ENCODE measurements around the gene LRRC17. TPM values are rescaled to one million over a fixed set of nuclear protein-coding genes. Genes with fewer than 3 reads are reported as not detected.
A peak's percentile ranks its signal among the peaks of the same experiment; 100 is the strongest.

The LRRC17 gene
- total and polyA plus RNA-seq, 9 of the 15 experiments (the other 6 are each of a cell fraction or from before 2014, with no cell fraction given): 0.03 to 0.18 (median 0.12) TPM; not detected in 5

GRCh38 chr7:102973096-102973802 is 60.4 kb downstream of the LRRC17 start (continued):
- no peak for TF ChIP-seq MTF1 (CRISPR knock-in tag; IDR thresholded peaks at IDR 0.05; ENCODE audit: borderline replicate concordance)
- no peak for TF ChIP-seq MYNN (IDR thresholded peaks at IDR 0.05)
- no peak for TF ChIP-seq MYNN (CRISPR knock-in tag; IDR thresholded peaks at IDR 0.05)
- TF ChIP-seq NCOA1 (IDR thresholded peaks at IDR 0.05; ENCODE audit: low read depth): peak; percentile 76
- TF ChIP-seq ZFP30 (CRISPR knock-in tag; IDR thresholded peaks at IDR 0.05; ENCODE audit: borderline replicate concordance): no peak
- TF ChIP-seq CUX1 (CRISPR knock-in tag; IDR thresholded peaks at IDR 0.05): 0 out of 2 replicates have a peak, but pooled peaks have one; percentile 64
- TF ChIP-seq HDAC1 (IDR thresholded peaks at IDR 0.05): peak in 1 of 2 experiments; percentile 81; a peak in 2 of 4 replicates
- TF ChIP-seq THRA (IDR thresholded peaks at IDR 0.05): no peak
- peak; percentile 93 for TF ChIP-seq ZNF175 (CRISPR knock-in tag; IDR thresholded peaks at IDR 0.05; ENCODE audit: low read depth)
- TF ChIP-seq MEF2A (IDR thresholded peaks at IDR 0.05; ENCODE audit: control insufficient read depth, low read depth, low read length): 0 out of 2 replicates have a peak, but pooled peaks have one; percentile 13
- TF ChIP-seq ZNF24 (IDR thresholded peaks at IDR 0.05): peak; percentile 71
- peak; percentile 99 for TF ChIP-seq MAFG (tag; conservative IDR thresholded peaks at IDR 0.05)
- TF ChIP-seq TSC22D4 (tag; IDR thresholded peaks at IDR 0.05): no peak
- no peak for TF ChIP-seq ZNF717 (CRISPR knock-in tag; IDR thresholded peaks at IDR 0.05)
- no peak for TF ChIP-seq EZH2 (IDR thresholded peaks at IDR 0.05; ENCODE audit: borderline replicate concordance, low read depth, low read length)
- TF ChIP-seq ZBTB43 (CRISPR knock-in tag; IDR thresholded peaks at IDR 0.05): no peak
- TF ChIP-seq ZFP91 (CRISPR knock-in tag; IDR thresholded peaks at IDR 0.05): no peak
